PC-3 (cell line): ENCODE results near the gene UTF1. TPM values are rescaled to one million over a fixed set of nuclear protein-coding genes. Genes with fewer than 3 reads are reported as not detected.
A peak's percentile ranks its signal among the peaks of the same experiment; 100 is the strongest.

Source experiments
- ATAC-seq: fragments of 200-7000 bp; cut with Tn5 transposase; 2 replicates; pipeline ENCODE4 v1.9.1; 2020; ENCODE audit warnings: mild to moderate bottlenecking, moderate library complexity
- BruUV-seq: library from RNA; stranded (reverse); fragments of 400-500 nt; replicated peaks from 2 replicates; lab custom pipeline; 2021; lab: Mats Ljungman, UMichigan
- CTCF ChIA-PET: fragments of 300-600 bp; sonication (Branson Sonifier 250); formaldehyde crosslinking; loops from one replicate; lab custom pipeline; 2022; ENCODE audit warnings: antibody characterized with exemption; lab: Charles Lee
- POLR2A ChIA-PET: fragments of 300-600 bp; sonication (Branson Sonifier 250); formaldehyde crosslinking; loops from one replicate; lab custom pipeline; 2022; ENCODE audit warnings: antibody characterized with exemption; ENCODE audit not compliant: unreplicated experiment; lab: Charles Lee
- DNase-seq: peaks from one replicate; pipeline ENCODE4 v3.0.0-alpha.2; 2015
- H2AFZ ChIP-seq: fragments of 300-600 bp; sonication (generic); 2 replicates; pipeline ENCODE4 v1.6.0; 2016; ENCODE audit warnings: antibody characterized with exemption, low read length
- H3F3A ChIP-seq: fragments of 300-600 bp; sonication (generic); one replicate; pipeline ENCODE4 v1.6.0; 2017; ENCODE audit warnings: antibody characterized with exemption, low read length, control low read depth, mild to moderate bottlenecking; ENCODE audit not compliant: unreplicated experiment
- H3K27ac ChIP-seq: fragments of 300-600 bp; sonication (generic); 2 replicates; pipeline ENCODE4 v1.5.1; 2016; ENCODE audit warnings: mild to moderate bottlenecking, low read length
- H3K27me3 ChIP-seq: fragments of 300-600 bp; sonication (generic); 2 replicates; pipeline ENCODE4 v1.6.1; 2016; ENCODE audit warnings: low read length, mixed read lengths
- H3K36me3 ChIP-seq: fragments of 300-600 bp; sonication (generic); 2 replicates; pipeline ENCODE4 v1.6.1; 2016; ENCODE audit warnings: low read depth, mixed run types, low read length, mixed read lengths
- H3K4me1 ChIP-seq: fragments of 300-600 bp; sonication (generic); 2 replicates; pipeline ENCODE4 v1.5.1; 2016; ENCODE audit warnings: low read length; ENCODE audit not compliant: insufficient read depth
- H3K4me2 ChIP-seq: fragments of 300-600 bp; sonication (generic); 2 replicates; pipeline ENCODE4 v1.6.0; 2016; ENCODE audit warnings: low read length
- H3K4me3 ChIP-seq: fragments of 300-600 bp; sonication (generic); 2 replicates; pipeline ENCODE4 v1.5.1; 2016; ENCODE audit warnings: mild to moderate bottlenecking, low read length, mixed read lengths
- H3K79me2 ChIP-seq: fragments of 300-600 bp; sonication (generic); 2 replicates; pipeline ENCODE4 v1.6.1; 2017; ENCODE audit warnings: low read length, mixed read lengths
- H3K9ac ChIP-seq: fragments of 300-600 bp; sonication (generic); 2 replicates; pipeline ENCODE4 v1.6.0; 2016; ENCODE audit warnings: mild to moderate bottlenecking, low read length
- H3K9me2 ChIP-seq: fragments of 300-600 bp; sonication (generic); replicated peaks from 2 replicates; pipeline ENCODE4 v1.6.1; 2016; ENCODE audit warnings: mixed run types, low read length, mixed read lengths
- H3K9me3 ChIP-seq: fragments of 300-600 bp; sonication (generic); 2 replicates; pipeline ENCODE4 v1.6.1; 2016; ENCODE audit warnings: low read length, mixed read lengths
- H4K20me1 ChIP-seq: fragments of 300-600 bp; sonication (generic); 2 replicates; pipeline ENCODE4 v1.6.1; 2016; ENCODE audit warnings: low read length, mixed read lengths
- EZH2 ChIP-seq: fragments of 300-600 bp; sonication (generic); IDR thresholded peaks from one replicate; pipeline ENCODE4 v1.6.1; 2017; ENCODE audit warnings: antibody characterized with exemption, mild to moderate bottlenecking, low read length; ENCODE audit not compliant: unreplicated experiment
- EZH2phosphoT487 ChIP-seq: fragments of 300-600 bp; sonication (generic); IDR thresholded peaks from 2 replicates; pipeline ENCODE4 v1.6.1; 2018; ENCODE audit warnings: mild to moderate bottlenecking, antibody characterized with exemption, low read length, borderline replicate concordance
- intact Hi-C: fragments of 100-400 bp; cut with micrococcal nuclease; formaldehyde crosslinking; loops from 2 replicates; pipeline ENCODE4 v1.9.0; 2023
- total RNA-seq: library from RNA; depleted of rRNA; stranded (reverse); fragments of >200 nt; gene quantifications from 2 replicates; pipeline ENCODE4 v1.2.3, GENCODE V29; 2014
- TF ChIP-seq, protein P1 (sequence below): fragments of 300-600 bp; sonication (generic); conservative IDR thresholded peaks from 2 replicates; pipeline ENCODE4 v1.5.1; 2017; ENCODE audit warnings: antibody characterized with exemption, low read depth, mild to moderate bottlenecking, low read length

UTF1 gene
- total RNA-seq, 1 experiment from 2014 or later, result not detected

DNA sequence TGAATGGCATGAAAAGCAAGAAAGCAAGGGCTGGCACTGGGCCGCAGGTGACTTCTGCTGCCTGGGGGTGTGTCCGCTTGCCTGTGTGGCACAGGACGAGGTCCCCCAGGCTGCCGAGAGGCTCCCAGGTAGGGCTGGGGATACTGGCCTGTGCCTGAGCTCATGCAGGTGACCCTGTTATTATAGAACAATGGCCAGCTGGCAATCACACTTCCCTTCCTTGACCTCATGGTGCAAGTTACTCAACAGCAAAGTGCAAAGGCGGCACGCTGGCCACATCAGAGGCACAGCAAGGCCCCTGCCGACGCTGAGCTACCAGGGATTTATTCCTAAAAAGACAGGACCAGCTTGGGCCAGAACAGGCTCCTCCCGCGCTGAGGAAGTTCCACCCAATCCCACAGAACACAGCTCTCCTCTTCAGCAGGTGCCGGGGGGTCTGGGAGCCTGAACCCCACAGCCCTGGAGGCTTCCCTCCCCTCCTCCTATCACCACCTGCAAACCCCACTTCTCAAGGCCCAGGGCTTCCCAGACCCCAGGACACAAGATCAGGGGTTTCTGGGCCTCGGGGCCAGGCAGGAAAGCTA is 48.1 kb downstream of the UTF1 start:
- ChIA-PET POLR2A (interaction anchor here (0.8 kb wide), 1 partner anchor 16 kb away, joined by 3 read pairs; no protein-coding TSS in a partner anchor), CTCF (no interaction called here)
- Histone ChIP-seq H3K4me2 (peak overlapping the region; percentile 97), H4K20me1 (no peaks in the 10 kb centered on the region), H3K9ac (peak overlapping the region; percentile 96), H2AFZ (no peak overlapping the region), H3K27ac (peak overlapping the region; percentile 98), H3K79me2 (peaks cover 32% of the 10 kb centered on the region), H3K36me3 (peaks cover 3% of the 10 kb centered on the region; the same call in 1 of the 2 replicates), H3K9me2 (no peaks in the 10 kb centered on the region), H3K4me1 (peaks cover 54% of the 10 kb centered on the region), H3K4me3 (peak overlapping the region; percentile 51; the same call in 1 of the 2 replicates), H3K27me3 (no peaks in the 10 kb centered on the region), H3F3A (peaks cover 4% of the 10 kb centered on the region), H3K9me3 (no peaks in the 10 kb centered on the region)
- no TSS peak for BruUV-seq
- intact Hi-C loops, result no loop called here
- no peak for ATAC-seq
- TF ChIP-seq EZH2 (no peak), EZH2phosphoT487 (no peak)
- TF ChIP-seq, protein P1, sequence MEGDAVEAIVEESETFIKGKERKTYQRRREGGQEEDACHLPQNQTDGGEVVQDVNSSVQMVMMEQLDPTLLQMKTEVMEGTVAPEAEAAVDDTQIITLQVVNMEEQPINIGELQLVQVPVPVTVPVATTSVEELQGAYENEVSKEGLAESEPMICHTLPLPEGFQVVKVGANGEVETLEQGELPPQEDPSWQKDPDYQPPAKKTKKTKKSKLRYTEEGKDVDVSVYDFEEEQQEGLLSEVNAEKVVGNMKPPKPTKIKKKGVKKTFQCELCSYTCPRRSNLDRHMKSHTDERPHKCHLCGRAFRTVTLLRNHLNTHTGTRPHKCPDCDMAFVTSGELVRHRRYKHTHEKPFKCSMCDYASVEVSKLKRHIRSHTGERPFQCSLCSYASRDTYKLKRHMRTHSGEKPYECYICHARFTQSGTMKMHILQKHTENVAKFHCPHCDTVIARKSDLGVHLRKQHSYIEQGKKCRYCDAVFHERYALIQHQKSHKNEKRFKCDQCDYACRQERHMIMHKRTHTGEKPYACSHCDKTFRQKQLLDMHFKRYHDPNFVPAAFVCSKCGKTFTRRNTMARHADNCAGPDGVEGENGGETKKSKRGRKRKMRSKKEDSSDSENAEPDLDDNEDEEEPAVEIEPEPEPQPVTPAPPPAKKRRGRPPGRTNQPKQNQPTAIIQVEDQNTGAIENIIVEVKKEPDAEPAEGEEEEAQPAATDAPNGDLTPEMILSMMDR, result no peak
- peak; percentile 6 for DNase-seq

DNA sequence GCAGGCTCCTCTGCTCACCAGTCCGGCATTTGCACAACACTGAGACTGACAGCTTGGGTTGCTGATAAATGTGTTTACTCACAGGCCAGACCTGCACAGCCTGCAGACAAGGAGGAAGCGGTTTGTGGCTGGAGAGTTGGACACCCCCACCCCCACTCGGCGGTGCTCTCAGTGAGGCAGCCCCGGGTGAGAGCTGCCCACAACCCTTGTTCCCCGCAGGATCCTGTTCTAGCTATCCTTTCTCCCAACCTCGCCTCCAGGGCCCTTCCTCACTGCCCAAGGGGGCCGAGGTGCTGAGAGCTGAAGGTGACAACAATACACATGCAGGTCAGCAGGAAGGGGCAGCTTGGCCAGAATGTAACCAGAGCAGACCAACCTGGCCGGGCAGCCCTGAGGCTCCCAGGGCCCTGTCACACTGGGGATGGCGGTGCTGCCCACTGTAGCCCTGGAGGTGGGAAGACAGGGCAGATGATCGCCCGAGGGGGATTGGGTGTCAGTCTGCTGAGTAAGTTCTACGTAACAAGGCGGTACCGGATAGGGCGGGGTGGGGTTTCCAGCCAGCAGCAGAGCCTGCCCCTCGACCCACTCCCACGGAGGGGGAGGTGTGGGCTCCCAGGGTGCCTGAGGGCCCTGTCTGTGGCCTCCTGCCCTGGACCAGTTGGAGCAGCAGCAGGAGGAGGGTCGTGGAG is 48.7 kb downstream of the UTF1 start:
- no peaks in the 10 kb centered on the region for H3K27me3 ChIP-seq
- peak overlapping the region; percentile 98 for H3K27ac ChIP-seq
- H4K20me1 ChIP-seq, result no peaks in the 10 kb centered on the region
- H3K9me3 ChIP-seq, result no peaks in the 10 kb centered on the region
- H3K4me1 ChIP-seq, result peaks cover 54% of the 10 kb centered on the region
- peak; percentile 89 for DNase-seq
- peaks cover 26% of the 10 kb centered on the region for H3K79me2 ChIP-seq
- ATAC-seq, result peak; percentile 58
- POLR2A ChIA-PET, result interaction anchor here (0.8 kb wide), 1 partner anchor 16 kb away, joined by 3 read pairs; no protein-coding TSS in a partner anchor
- CTCF ChIA-PET, result no interaction called here
- H3K36me3 ChIP-seq, result peaks cover 6% of the 10 kb centered on the region; the same call in 1 of the 2 replicates
- H3K9me2 ChIP-seq, result no peaks in the 10 kb centered on the region
- peaks cover 4% of the 10 kb centered on the region for H3F3A ChIP-seq
- peak overlapping the region; percentile 51; the same call in 1 of the 2 replicates for H3K4me3 ChIP-seq
- BruUV-seq, result no TSS peak
- intact Hi-C loops, result no loop called here
- TF ChIP-seq, protein P1, result 0 out of 2 replicates have a peak, but pooled peaks have one; percentile 12
- no peak for TF ChIP-seq EZH2phosphoT487
- H3K9ac ChIP-seq, result peak overlapping the region; percentile 96
- no peak overlapping the region for H2AFZ ChIP-seq
- peak overlapping the region; percentile 97 for H3K4me2 ChIP-seq
